Adipocyte (in vitro differentiated cells): ENCODE measurements around the gene CCDC12.

Source experiments
- DNase-seq: peaks from one replicate; pipeline ENCODE4 v3.0.0-alpha.2; 2015; ENCODE audit warnings: low read depth
- H3K27me3 ChIP-seq: replicated peaks from 2 replicates; pipeline ENCODE4 v1.7.0; 2013; ENCODE audit warnings: mild to moderate bottlenecking, low read length, moderate library complexity; ENCODE audit not compliant: control insufficient read depth, insufficient read depth
- H3K36me3 ChIP-seq: 2 replicates; pipeline ENCODE4 v1.7.0; 2013; ENCODE audit warnings: low read length, mild to moderate bottlenecking, moderate library complexity; ENCODE audit not compliant: control insufficient read depth, insufficient read depth, severe bottlenecking
- H3K4me1 ChIP-seq: 2 replicates; pipeline ENCODE4 v1.7.0; 2013; ENCODE audit warnings: mild to moderate bottlenecking, low read length, moderate library complexity; ENCODE audit not compliant: control insufficient read depth, insufficient read depth
- H3K4me3 ChIP-seq: 2 replicates; pipeline ENCODE4 v1.7.0; 2013; ENCODE audit warnings: mild to moderate bottlenecking, low read length, moderate library complexity
- H3K9ac ChIP-seq: 2 replicates; pipeline ENCODE4 v1.7.0; 2013; ENCODE audit warnings: mild to moderate bottlenecking, low read length, moderate library complexity
- H3K9me3 ChIP-seq: 2 replicates; pipeline ENCODE4 v1.7.0; 2013; ENCODE audit warnings: mild to moderate bottlenecking, low read length, moderate library complexity; ENCODE audit not compliant: control insufficient read depth

CCDC12 gene

DNA sequence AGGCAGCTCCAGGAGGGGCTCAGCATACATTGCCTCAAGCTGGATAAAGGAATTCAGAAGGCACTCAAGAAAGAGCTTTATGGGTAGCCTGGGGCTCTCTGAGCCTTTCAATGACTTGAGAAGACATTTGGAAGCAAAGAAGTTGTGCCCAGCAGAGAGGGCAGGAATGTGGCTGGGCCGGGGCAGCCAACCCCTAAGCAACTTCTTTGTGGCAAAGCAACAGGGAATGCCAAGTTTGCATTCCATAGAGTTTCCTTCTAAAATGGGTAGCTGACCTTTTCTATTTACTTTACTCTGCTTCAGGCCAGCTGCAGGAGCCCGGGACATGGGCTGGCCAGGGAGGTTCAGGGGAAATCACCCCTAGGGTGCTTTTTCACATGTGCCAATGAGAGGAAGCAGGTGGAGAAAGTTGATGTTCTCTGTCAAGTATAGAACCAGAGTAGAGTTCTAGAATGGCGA, 45.6 kb downstream of the CCDC12 start:
- peaks cover 19% of the 10 kb centered on the region for H3K36me3 ChIP-seq
- peak; percentile 47 for DNase-seq
- H3K4me1 ChIP-seq = peaks cover 61% of the 10 kb centered on the region

DNA sequence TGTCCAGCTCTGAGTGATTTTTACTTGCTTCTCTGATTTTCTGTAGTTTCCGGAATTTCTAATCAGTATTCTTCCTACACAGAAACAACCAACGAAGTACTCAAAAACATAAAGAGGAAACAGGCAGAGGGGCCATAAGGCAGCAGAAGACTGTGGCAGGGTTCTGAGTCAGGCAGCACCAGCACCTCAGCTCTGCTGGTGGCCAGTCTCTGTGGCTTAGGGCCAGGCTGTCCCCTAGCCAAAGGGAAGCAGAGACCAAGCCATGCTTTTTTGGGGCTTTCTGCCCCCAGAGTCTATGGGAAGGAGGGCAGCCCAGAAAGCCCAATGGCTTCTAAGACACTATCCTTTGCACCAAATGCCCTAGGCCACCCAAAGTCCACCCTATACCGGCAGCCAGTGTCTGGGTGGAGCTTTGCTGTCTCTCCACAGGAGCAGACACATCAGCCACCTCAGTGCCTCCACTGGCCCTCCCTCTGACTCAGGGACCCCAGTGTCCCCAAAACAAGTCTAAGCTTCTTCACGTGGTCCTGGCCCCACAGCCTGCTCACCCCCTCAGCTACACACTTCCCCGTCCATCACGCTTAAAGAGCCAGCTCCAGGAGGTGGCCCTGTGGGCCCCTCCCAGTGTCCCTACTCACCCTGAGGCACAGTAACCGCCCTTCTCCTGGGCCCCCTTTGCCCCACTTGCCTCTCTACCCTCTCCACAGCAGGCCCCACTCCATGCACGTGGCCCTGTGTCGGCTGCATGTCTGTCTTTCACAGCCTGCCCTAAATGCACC, 46.2 kb downstream of the CCDC12 start:
- Histone ChIP-seq H3K36me3 (peaks cover 26% of the 10 kb centered on the region), H3K9me3 (no peaks in the 10 kb centered on the region), H3K4me3 (no peak overlapping the region), H3K9ac (no peak overlapping the region), H3K27me3 (no peaks in the 10 kb centered on the region), H3K4me1 (peaks cover 56% of the 10 kb centered on the region)
- DNase-seq = peak; percentile 5

More for the DNA sequence above, 45.6 kb downstream of the CCDC12 start:
- no peak overlapping the region for H3K4me3 ChIP-seq
- H3K9me3 ChIP-seq = no peaks in the 10 kb centered on the region
- H3K27me3 ChIP-seq = no peaks in the 10 kb centered on the region
- peak overlapping the region; percentile 1 for H3K9ac ChIP-seq

DNA sequence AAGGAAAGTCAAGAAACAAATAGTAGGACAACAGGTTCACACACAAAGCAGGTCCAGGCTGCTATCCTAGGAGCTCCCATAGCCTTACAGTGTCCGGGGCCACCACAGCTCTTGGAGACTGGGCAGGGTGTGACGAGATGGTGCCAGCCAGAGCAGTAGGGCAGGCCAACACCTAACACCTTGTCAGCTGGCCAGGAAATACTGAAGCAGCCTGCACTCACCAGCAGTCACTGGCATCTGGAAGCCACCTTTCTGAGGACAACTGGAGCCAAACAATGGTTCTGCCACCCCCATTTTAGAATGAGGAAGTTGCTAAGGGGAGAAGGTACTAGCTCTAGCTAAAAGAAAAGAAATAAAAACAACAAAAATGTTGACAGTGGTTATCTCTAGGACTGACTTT, 47.2 kb downstream of the CCDC12 start:
- no peak for DNase-seq
- Histone ChIP-seq H3K9me3 (no peaks in the 10 kb centered on the region), H3K4me1 (peaks cover 48% of the 10 kb centered on the region), H3K27me3 (no peaks in the 10 kb centered on the region), H3K4me3 (no peak overlapping the region), H3K9ac (no peak overlapping the region), H3K36me3 (peaks cover 34% of the 10 kb centered on the region)

DNA sequence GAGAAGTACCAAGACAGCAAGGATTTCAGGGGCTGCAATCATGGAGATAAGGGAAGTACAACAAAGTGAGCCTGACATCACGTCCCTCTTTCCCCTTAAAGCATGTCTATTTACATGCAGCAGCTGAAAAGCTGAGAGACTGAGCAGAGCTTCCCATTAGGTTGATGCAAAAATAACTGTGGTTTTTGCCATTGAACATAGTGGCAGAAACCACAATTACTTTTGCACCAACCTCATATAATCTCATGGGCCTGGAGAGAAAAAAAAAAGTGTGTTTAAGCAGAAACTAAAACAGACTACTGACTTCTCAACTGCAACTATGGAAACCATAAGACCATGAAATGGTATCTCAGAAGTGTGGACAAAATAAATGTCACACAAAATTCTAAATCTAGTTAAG, 48.3 kb downstream of the CCDC12 start:
- no peak for DNase-seq

DNA sequence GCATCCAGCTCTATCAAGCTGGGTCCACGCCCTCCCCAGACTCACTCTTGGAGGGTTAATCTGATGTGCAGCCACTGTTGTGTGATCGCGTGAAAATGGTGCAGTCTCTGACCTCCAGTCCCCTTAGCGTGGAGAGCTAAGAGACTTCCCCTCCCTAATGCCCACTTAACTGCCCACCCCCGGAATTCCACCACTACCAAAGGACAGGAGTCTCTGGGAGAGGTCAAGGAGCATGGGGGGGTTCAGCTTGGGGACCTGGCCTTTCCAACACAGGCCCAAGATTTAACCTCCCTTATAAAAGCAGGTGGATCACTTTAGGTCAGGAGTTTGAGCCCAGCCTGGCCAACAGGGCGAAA, 48.8 kb downstream of the CCDC12 start:
- Histone ChIP-seq H3K4me3 (no peak overlapping the region), H3K9me3 (no peaks in the 10 kb centered on the region), H3K9ac (no peak overlapping the region), H3K36me3 (peaks cover 50% of the 10 kb centered on the region), H3K27me3 (no peaks in the 10 kb centered on the region), H3K4me1 (peaks cover 32% of the 10 kb centered on the region)
- no peak for DNase-seq

More for the DNA sequence above, 48.3 kb downstream of the CCDC12 start:
- Histone ChIP-seq H3K9ac (no peak overlapping the region), H3K27me3 (no peaks in the 10 kb centered on the region), H3K4me1 (peaks cover 38% of the 10 kb centered on the region), H3K4me3 (no peak overlapping the region), H3K36me3 (peaks cover 44% of the 10 kb centered on the region), H3K9me3 (no peaks in the 10 kb centered on the region)

DNA sequence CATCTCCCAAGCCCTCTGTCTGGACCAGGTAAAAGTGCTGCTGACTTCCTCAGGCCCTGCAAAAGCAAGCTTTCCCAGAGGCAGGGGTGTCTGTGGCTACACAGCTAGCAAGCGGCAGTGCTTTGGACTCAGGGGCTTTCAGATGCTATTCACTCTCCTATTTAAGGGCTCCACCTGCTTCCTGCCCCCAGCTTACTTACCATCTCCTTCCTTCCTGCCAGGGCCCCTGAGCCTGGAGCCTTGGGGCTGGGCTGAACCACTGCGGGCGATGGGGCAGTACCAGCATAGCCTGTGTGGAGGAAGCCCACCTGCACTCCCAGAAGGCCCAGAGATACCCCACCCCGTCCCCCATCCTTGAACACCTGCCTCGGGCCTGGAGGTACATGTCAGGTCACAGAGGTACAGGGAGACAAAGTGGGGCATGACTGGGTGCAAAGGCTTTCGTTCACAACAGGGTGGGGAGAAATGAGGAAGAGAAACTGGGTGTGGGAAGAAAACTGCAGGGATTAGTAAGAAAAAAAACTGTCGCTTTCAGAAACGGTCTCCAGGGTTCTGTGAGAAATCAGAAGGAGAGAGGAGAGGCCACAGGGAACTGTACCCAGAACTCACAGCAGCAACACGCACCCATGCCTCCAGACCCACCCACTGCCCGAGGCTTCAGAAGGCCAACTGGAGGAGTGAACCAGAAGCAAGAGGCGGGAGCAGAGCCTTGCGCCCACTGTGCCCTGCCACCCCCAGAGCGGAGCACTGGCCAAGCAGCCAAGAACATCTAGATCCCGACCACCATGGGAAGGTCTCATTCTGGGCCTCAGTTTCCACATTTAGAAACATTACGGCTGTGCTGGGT, 49.5 kb downstream of the CCDC12 start:
- Histone ChIP-seq H3K27me3 (no peaks in the 10 kb centered on the region), H3K4me3 (no peak overlapping the region), H3K9me3 (no peaks in the 10 kb centered on the region), H3K4me1 (peaks cover 26% of the 10 kb centered on the region), H3K36me3 (peaks cover 56% of the 10 kb centered on the region), H3K9ac (no peak overlapping the region)
- no peak for DNase-seq

DNA sequence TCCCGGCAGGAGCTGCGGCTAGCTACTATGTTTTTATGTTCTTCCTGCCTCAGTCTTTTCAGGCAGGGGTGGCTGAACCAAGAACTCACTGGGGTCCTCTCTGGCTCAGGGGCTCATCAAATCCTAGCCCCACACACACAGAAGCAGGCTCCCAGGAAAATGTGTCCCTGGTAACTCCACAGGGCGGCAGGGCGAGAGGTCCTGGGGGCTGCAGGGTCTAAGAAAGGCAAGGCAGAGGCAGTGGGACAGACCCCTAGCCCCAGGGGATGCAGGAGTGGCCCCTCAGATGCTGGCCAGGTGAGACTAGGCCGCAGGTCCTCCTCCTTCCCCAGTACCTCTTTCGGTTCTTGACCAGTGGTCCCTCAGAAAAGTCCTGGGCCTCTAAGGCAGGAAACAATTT, 50.1 kb downstream of the CCDC12 start:
- H3K36me3 ChIP-seq = peaks cover 63% of the 10 kb centered on the region
- no peaks in the 10 kb centered on the region for H3K27me3 ChIP-seq
- DNase-seq = no peak
- peaks cover 20% of the 10 kb centered on the region for H3K4me1 ChIP-seq
- no peak overlapping the region for H3K4me3 ChIP-seq
- no peak overlapping the region for H3K9ac ChIP-seq
- H3K9me3 ChIP-seq = no peaks in the 10 kb centered on the region

DNA sequence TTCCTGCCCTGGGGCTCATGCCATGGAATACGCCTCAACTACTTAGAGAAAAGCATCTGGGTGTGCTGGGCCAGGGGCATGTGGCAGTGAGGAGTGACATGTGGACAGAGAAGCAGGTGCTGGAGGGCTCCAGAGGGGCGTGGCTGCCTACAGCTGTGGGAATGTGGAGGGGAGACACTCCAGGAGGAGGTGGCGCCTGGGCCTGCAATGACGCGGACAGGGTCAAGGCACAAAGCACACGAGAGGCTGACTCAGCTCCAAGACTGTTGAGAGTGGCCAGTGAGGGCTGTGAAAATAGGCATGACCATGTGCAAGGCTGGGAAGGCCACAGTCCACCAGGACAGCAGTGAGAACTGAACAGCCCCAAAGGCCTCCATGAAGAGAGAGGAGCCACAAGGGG, 50.5 kb downstream of the CCDC12 start:
- Histone ChIP-seq H3K9me3 (no peaks in the 10 kb centered on the region), H3K4me3 (no peak overlapping the region), H3K4me1 (peaks cover 15% of the 10 kb centered on the region), H3K36me3 (peaks cover 67% of the 10 kb centered on the region), H3K27me3 (no peaks in the 10 kb centered on the region), H3K9ac (no peak overlapping the region)
- no peak for DNase-seq

DNA sequence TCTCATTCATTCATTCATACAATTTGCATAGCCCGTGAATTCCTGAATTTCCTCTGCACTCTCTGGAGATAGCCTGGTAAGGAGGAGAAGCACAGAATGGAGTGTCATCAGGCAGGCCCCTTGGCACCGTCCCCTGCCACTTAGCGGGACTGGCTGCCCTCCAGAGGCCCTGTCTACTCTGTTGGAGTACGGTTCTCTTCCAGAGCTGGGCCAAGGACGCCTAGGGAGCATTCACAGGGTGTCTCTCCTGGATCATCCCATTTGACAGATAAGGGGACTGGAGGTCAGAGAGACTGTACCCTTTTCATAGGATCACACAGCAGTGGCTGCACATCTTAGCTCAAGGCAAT, 51.0 kb downstream of the CCDC12 start:
- peaks cover 11% of the 10 kb centered on the region for H3K4me1 ChIP-seq
- no peak for DNase-seq
- H3K36me3 ChIP-seq = peaks cover 71% of the 10 kb centered on the region
- no peak overlapping the region for H3K9ac ChIP-seq
- no peaks in the 10 kb centered on the region for H3K9me3 ChIP-seq
- H3K27me3 ChIP-seq = no peaks in the 10 kb centered on the region
- H3K4me3 ChIP-seq = no peak overlapping the region

DNA sequence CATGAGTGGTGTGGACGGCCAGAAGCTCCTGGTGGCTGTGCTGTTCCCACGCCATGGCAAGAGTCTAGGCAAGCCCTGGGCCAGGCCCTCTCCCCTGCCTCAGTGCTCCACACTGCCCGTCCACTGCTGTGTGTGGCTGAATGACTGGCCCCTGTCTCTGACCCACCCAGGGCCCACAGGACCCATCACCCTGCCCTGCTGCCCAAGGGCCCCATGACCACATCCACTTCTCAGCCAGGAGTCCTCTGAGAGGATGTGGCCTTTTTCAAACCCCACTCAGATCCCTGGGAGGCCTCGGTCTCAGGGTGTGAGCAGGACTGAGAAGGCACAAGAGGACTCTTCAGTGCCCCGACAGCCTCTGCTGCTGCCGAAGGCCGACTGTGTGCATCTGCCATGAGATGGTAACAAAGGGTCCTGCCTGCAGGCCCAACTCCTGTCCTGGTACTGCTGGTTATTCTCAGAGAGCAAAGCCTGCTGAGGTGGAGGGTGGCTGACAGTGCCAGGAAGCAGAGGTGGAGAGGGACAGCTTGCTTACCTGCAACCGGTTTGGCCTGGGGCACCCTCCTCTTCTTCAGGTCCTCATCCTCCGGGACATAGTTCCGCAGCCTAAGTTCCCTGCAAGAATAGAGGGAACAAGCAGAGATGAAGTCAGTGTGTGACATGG, 51.5 kb downstream of the CCDC12 start:
- Histone ChIP-seq H3K4me1 (peaks cover 6% of the 10 kb centered on the region), H3K36me3 (peaks cover 76% of the 10 kb centered on the region), H3K9ac (no peak overlapping the region), H3K27me3 (no peaks in the 10 kb centered on the region), H3K4me3 (no peak overlapping the region), H3K9me3 (no peaks in the 10 kb centered on the region)
- no peak for DNase-seq
